ENCODE results near the gene MEGF6. TPM values are rescaled to one million over a fixed set of nuclear protein-coding genes. Genes with fewer than 3 reads are reported as not detected.
A peak's percentile ranks its signal among the peaks of the same experiment; 100 is the strongest.

The MEGF6 gene
- total and polyA plus RNA-seq, 9 of the 15 experiments (the other 6 are each of a cell fraction or from before 2014, with no cell fraction given): 0.03 to 1.7 (median 0.24) TPM; not detected in 3

DNA sequence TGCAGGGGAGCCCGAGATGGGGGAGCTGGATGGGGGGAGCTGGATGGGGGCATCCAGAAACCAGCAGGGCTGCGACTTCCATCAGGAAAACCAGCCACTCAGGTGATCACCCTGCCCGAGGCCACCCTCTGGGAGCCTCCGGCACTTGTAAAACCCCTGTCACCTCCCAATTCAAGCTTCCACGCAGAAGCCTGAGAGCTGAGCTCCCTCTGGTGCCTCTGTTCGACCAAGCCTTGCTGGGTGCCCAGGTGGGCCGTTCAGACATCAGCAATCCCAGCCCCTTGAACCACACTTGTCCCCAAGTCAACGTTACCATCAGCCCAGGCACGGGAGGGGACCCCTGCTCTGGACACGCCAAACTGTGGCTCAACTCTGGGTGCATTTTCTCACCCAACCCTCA, 59.6 kb downstream of the MEGF6 start (continued):
- TF ChIP-seq, protein P1, sequence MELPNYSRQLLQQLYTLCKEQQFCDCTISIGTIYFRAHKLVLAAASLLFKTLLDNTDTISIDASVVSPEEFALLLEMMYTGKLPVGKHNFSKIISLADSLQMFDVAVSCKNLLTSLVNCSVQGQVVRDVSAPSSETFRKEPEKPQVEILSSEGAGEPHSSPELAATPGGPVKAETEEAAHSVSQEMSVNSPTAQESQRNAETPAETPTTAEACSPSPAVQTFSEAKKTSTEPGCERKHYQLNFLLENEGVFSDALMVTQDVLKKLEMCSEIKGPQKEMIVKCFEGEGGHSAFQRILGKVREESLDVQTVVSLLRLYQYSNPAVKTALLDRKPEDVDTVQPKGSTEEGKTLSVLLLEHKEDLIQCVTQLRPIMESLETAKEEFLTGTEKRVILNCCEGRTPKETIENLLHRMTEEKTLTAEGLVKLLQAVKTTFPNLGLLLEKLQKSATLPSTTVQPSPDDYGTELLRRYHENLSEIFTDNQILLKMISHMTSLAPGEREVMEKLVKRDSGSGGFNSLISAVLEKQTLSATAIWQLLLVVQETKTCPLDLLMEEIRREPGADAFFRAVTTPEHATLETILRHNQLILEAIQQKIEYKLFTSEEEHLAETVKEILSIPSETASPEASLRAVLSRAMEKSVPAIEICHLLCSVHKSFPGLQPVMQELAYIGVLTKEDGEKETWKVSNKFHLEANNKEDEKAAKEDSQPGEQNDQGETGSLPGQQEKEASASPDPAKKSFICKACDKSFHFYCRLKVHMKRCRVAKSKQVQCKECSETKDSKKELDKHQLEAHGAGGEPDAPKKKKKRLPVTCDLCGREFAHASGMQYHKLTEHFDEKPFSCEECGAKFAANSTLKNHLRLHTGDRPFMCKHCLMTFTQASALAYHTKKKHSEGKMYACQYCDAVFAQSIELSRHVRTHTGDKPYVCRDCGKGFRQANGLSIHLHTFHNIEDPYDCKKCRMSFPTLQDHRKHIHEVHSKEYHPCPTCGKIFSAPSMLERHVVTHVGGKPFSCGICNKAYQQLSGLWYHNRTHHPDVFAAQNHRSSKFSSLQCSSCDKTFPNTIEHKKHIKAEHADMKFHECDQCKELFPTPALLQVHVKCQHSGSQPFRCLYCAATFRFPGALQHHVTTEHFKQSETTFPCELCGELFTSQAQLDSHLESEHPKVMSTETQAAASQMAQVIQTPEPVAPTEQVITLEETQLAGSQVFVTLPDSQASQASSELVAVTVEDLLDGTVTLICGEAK (IDR thresholded peaks at IDR 0.05): no peak
- TF ChIP-seq, protein P1 (CRISPR knock-in tag; IDR thresholded peaks at IDR 0.05): no peak
- TF ChIP-seq, protein P2, sequence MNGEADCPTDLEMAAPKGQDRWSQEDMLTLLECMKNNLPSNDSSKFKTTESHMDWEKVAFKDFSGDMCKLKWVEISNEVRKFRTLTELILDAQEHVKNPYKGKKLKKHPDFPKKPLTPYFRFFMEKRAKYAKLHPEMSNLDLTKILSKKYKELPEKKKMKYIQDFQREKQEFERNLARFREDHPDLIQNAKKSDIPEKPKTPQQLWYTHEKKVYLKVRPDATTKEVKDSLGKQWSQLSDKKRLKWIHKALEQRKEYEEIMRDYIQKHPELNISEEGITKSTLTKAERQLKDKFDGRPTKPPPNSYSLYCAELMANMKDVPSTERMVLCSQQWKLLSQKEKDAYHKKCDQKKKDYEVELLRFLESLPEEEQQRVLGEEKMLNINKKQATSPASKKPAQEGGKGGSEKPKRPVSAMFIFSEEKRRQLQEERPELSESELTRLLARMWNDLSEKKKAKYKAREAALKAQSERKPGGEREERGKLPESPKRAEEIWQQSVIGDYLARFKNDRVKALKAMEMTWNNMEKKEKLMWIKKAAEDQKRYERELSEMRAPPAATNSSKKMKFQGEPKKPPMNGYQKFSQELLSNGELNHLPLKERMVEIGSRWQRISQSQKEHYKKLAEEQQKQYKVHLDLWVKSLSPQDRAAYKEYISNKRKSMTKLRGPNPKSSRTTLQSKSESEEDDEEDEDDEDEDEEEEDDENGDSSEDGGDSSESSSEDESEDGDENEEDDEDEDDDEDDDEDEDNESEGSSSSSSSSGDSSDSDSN (IDR thresholded peaks at IDR 0.05; ENCODE audit: borderline replicate concordance in 1 of 2, low read depth in 2 of 2, low read length in 2 of 2): peak in 1 of 2 experiments; percentile 32; a peak in 1 of 4 replicates

Data from K562 (cell line).